ENCODE results near the gene SSTR5. TPM values are rescaled to one million over a fixed set of nuclear protein-coding genes. Genes with fewer than 3 reads are reported as not detected.

The SSTR5 gene
- total and polyA plus RNA-seq, 10 of the 15 experiments (the other 5 are each of a cell fraction or from before 2014, with no cell fraction given) = not detected

- RAD21 ChIA-PET (ENCODE audit: unreplicated experiment) = no interaction called here
- Histone ChIP-seq H2AFZ (ENCODE audit: control insufficient read depth, low read depth, low read length) (no peak overlapping the region), H3K27me3 (replicated peaks in 1 of 2; ENCODE audit: control insufficient read depth in 2 of 2, insufficient read depth in 2 of 2, low read length in 1 of 2) (no peaks in the 10 kb centered on the region), H3K79me2 (ENCODE audit: control insufficient read depth, insufficient read depth, low read length) (no peaks in the 10 kb centered on the region), H3K4me1 (ENCODE audit: control insufficient read depth, insufficient read depth, low read length) (no peaks in the 10 kb centered on the region), H3K36me3 (ENCODE audit: control insufficient read depth in 2 of 2, insufficient read depth in 2 of 2, low read length in 1 of 2) (no peaks in the 10 kb centered on the region), H3K4me2 (ENCODE audit: control insufficient read depth, insufficient read depth) (no peak overlapping the region), H3K9me3 (replicated peaks; ENCODE audit: control insufficient read depth, insufficient read depth, low read length) (no peaks in the 10 kb centered on the region; the same call in 2 of the 3 replicates), H3K9ac (ENCODE audit: control insufficient read depth, insufficient read depth, low read length) (no peak overlapping the region), H4K20me1 (ENCODE audit: control insufficient read depth, insufficient read depth) (no peaks in the 10 kb centered on the region), H3K4me3 (no peak overlapping the region), H3K27ac (ENCODE audit: control insufficient read depth, insufficient read depth) (no peak overlapping the region)
- FAIRE-seq = no peak
- 19% methylated on average over 23 of the region's 39 CpGs for WGBS (ENCODE audit: insufficient coverage, insufficient replicate concordance, low lambda C conversion rate, missing lambda C conversion rate)
- ATAC-seq = no peak
- no peak for DNase-seq (ENCODE audit: low read depth, low spot score)
- CTCF ChIA-PET = no interaction called here
- no TSS peak for BruUV-seq (replicated peaks)
- POLR2A ChIA-PET = interaction anchor here (0.5 kb wide), 1 partner anchor 61 kb away, joined by 5 read pairs; no protein-coding TSS in a partner anchor
- no peak for TF ChIP-seq RUNX3 (IDR thresholded peaks at IDR 0.05; ENCODE audit: low read length)
- no peak for TF ChIP-seq CREB1 (IDR thresholded peaks at IDR 0.05; ENCODE audit: low read depth)
- SMC1A ChIA-PET (ENCODE audit: uncharacterized antibody, unreplicated experiment) = no interaction called here
- in situ Hi-C loops (cut with MboI) = no loop called here
- intact Hi-C loops (cut with micrococcal nuclease; ENCODE audit: unreplicated experiment) = no loop called here
Observed at GRCh38 chr16:1028524-1029258, 43.9 kb upstream of the SSTR5 start.

GRCh38 chr16:1029259-1029545 is 43.3 kb upstream of the SSTR5 start:
- ChIA-PET RAD21 (ENCODE audit: unreplicated experiment) (no interaction called here), POLR2A (no interaction called here), CTCF (no interaction called here), SMC1A (ENCODE audit: uncharacterized antibody, unreplicated experiment) (no interaction called here)
- FAIRE-seq (no peak), ATAC-seq (no peak), DNase-seq (ENCODE audit: low read depth, low spot score) (no peak)
- H3K36me3 ChIP-seq (ENCODE audit: control insufficient read depth in 2 of 2, insufficient read depth in 2 of 2, low read length in 1 of 2) = no peaks in the 10 kb centered on the region
- no peak overlapping the region for H3K4me2 ChIP-seq (ENCODE audit: control insufficient read depth, insufficient read depth)
- no peaks in the 10 kb centered on the region; the same call in 2 of the 3 replicates for H3K9me3 ChIP-seq (replicated peaks; ENCODE audit: control insufficient read depth, insufficient read depth, low read length)
- intact Hi-C loops (cut with micrococcal nuclease; ENCODE audit: unreplicated experiment) = no loop called here
- no peak overlapping the region for H3K4me3 ChIP-seq
- H3K79me2 ChIP-seq (ENCODE audit: control insufficient read depth, insufficient read depth, low read length) = no peaks in the 10 kb centered on the region
- in situ Hi-C loops (cut with MboI) = no loop called here
- no peak overlapping the region for H3K27ac ChIP-seq (ENCODE audit: control insufficient read depth, insufficient read depth)
- 51% methylated on average over 14 of the region's 14 CpGs for WGBS (ENCODE audit: insufficient coverage, insufficient replicate concordance, low lambda C conversion rate, missing lambda C conversion rate)
- no peaks in the 10 kb centered on the region for H4K20me1 ChIP-seq (ENCODE audit: control insufficient read depth, insufficient read depth)
- H3K9ac ChIP-seq (ENCODE audit: control insufficient read depth, insufficient read depth, low read length) = no peak overlapping the region
- H2AFZ ChIP-seq (ENCODE audit: control insufficient read depth, low read depth, low read length) = no peak overlapping the region
- no peaks in the 10 kb centered on the region for H3K27me3 ChIP-seq (replicated peaks in 1 of 2; ENCODE audit: control insufficient read depth in 2 of 2, insufficient read depth in 2 of 2, low read length in 1 of 2)
- BruUV-seq (replicated peaks) = no TSS peak
- no peaks in the 10 kb centered on the region for H3K4me1 ChIP-seq (ENCODE audit: control insufficient read depth, insufficient read depth, low read length)
- no peak for TF ChIP-seq WRNIP1 (IDR thresholded peaks at IDR 0.05; ENCODE audit: borderline replicate concordance, low read depth, low read length)
- TF ChIP-seq RAD21 (IDR thresholded peaks at IDR 0.05; ENCODE audit: insufficient read depth, low read depth, low read length) = no peak
- TF ChIP-seq BCL3 (IDR thresholded peaks at IDR 0.05; ENCODE audit: borderline replicate concordance, insufficient read depth, low read depth, low read length, poor library complexity, severe bottlenecking) = no peak
- TF ChIP-seq NRF1 (conservative IDR thresholded peaks at IDR 0.05; ENCODE audit: low read depth, low read length) = no peak
- TF ChIP-seq BCLAF1 (IDR thresholded peaks at IDR 0.05) = no peak
- no peak for TF ChIP-seq MYB (IDR thresholded peaks at IDR 0.05; ENCODE audit: borderline replicate concordance, low read depth, low read length)
- TF ChIP-seq KLF5 (IDR thresholded peaks at IDR 0.05; ENCODE audit: partially characterized antibody) = no peak
- TF ChIP-seq SKIL (IDR thresholded peaks at IDR 0.05; ENCODE audit: low read depth, poor library complexity, severe bottlenecking) = no peak
- TF ChIP-seq ZNF24 (IDR thresholded peaks at IDR 0.05) = no peak

Measured in GM12878 (cell line).